ENCODE measurements around the gene MAP3K12.

DNA sequence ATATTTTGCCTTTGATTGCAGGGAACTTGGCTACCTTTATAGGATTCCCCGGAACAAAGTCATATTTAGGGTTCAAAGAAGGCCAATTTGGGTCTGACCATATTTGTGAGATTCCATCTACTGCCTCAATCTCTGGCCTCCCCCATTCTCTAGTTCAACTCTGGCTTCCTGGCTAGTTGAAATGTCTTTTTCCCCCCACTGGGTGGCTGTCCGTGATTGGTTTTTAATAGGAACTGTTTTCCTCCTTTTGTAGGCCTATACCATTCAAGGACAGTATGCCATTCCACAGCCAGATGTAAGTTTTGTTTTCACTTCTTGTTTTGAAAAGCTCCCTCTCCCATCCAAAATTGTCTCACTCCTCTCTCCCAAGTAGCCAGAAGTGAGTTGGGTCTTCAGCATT lies 33.6 kb downstream of the MAP3K12 start:
- TF ChIP-seq, protein P1, sequence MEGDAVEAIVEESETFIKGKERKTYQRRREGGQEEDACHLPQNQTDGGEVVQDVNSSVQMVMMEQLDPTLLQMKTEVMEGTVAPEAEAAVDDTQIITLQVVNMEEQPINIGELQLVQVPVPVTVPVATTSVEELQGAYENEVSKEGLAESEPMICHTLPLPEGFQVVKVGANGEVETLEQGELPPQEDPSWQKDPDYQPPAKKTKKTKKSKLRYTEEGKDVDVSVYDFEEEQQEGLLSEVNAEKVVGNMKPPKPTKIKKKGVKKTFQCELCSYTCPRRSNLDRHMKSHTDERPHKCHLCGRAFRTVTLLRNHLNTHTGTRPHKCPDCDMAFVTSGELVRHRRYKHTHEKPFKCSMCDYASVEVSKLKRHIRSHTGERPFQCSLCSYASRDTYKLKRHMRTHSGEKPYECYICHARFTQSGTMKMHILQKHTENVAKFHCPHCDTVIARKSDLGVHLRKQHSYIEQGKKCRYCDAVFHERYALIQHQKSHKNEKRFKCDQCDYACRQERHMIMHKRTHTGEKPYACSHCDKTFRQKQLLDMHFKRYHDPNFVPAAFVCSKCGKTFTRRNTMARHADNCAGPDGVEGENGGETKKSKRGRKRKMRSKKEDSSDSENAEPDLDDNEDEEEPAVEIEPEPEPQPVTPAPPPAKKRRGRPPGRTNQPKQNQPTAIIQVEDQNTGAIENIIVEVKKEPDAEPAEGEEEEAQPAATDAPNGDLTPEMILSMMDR (conservative IDR thresholded peaks at IDR 0.05; ENCODE audit: low read depth, low read length), result no peak
- TF ChIP-seq BHLHE40 (IDR thresholded peaks at IDR 0.05; ENCODE audit: low read depth, low read length) (no peak), POLR2A (IDR thresholded peaks at IDR 0.05; ENCODE audit: low read depth, low read length) (no peak), RFX5 (IDR thresholded peaks at IDR 0.05; ENCODE audit: low read depth, low read length) (no peak)

Data from IMR-90 (cell line).